HG03442 (cell line): ENCODE data around the gene TBC1D10B.
"Not testable (repeated sequence)": the region's sequence is repeated elsewhere in the genome, so short reads cannot be mapped to it uniquely, and the experiment has no call there.

Experiments
- ATAC-seq: cut with Tn5 transposase; IDR thresholded peaks from one replicate; pipeline ENCODE4 v1.9.1; 2021; ENCODE audit warnings: mild to moderate bottlenecking, moderate library complexity; ENCODE audit not compliant: unreplicated experiment

The TBC1D10B gene

GRCh38 chr16:30398661-30399434 is 28.6 kb upstream of the TBC1D10B start:
- no peak for ATAC-seq

DNA sequence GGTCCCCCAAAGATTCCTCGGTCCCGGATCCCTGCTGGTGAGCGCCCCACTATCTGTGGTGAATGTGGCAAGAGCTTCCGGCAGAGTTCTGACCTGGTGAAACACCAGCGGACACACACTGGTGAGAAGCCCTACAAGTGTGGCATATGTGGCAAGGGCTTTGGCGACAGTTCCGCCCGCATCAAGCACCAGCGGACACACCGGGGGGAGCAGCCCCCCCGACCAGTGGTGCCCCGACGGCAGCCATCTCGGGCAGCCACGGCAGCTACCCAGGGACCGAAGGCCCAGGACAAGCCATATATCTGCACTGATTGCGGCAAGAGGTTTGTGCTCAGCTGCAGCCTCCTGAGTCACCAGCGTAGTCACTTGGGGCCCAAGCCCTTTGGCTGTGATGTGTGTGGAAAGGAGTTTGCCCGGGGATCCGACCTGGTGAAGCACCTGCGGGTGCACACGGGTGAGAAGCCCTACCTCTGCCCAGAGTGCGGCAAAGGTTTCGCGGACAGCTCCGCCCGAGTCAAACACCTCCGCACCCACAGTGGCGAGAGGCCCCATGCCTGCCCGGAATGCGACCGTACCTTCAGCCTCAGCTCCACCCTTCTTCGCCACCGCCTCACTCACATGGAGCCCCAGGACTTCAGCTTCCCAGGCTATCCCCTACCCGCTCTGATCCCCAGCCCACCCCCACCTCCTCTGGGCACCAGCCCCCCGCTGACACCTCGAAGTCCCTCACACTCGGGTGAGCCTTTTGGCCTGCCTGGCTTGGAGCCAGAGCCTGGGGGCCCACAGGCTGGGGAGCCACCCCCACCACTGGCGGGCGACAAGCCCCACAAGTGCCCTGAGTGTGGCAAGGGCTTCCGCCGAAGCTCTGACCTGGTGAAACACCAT is 27.7 kb upstream of the TBC1D10B start:
- ATAC-seq, result no peak

DNA sequence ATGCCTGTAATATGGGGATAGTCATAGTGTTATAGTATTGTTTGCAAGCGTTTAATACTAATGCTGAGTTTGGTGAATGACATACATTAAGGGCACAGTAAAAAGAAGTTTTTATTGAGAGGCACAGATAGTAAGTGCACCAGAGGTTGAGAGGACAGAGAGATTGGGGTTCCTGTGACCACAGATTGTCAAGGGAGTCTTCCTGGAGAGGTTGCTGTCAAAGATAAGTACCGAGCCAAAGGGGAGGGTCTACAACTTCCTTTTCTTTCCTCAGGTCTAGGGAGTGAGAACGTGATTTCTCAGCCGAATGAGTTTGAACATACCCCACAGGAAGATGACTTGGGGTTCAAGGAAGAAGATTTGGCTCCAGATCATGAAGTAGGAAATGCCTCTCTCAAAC is 26.8 kb upstream of the TBC1D10B start:
- no peak for ATAC-seq

DNA sequence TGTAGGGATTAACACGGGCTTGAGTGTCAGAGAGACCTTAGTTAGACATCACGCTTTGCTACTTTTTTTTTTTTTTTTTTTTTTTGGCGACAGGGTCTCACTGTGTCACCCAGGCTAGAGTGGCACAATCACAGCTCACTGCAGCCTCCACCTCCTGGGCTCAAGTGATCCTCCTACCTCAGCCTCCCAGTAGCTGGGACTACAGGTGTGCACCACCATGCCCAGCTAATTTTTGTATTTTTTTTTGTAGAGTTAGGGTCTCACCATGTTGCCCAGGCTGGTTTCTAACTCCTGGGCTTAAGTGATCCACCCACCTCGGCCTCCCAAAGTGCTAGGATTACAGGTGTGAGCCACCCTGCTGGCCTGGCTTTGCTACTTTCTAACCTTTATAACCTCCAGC is 26.3 kb upstream of the TBC1D10B start:
- ATAC-seq, result not testable (repeated sequence)

DNA sequence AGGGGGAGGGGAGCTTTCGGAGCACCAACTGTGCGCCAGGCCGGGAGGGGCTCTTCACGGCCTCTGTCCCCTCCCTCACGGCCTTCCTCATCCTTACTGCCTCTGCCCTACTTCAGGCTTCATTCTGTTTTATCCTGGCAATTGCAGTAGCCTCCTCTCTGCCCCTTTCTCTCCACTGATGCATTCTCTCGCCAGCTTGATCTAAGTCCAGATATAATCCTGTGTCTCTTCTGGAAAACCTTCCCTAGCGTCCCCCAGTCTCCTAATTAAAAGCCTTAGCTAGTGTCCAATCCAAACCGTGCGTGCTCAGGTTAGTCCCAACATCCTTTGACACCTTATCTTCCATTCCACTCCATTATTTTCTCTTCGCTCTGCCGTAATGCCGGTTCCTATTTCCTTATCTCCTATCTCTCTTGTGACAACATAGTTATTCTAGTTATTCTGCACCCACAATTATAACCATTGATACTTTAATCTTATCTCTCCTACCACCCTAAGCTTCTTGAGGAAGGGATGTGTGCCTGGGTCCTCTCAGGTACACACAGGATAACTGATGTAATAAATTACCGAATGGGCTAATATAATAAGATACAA is 25.8 kb upstream of the TBC1D10B start:
- ATAC-seq, result no peak

- peak; percentile 54 for ATAC-seq
Observed at GRCh38 chr16:30395155-30395991, 25.1 kb upstream of the TBC1D10B start, which contains the start of gene ZNF48. Gene ZNF48 (plus strand): TSS chr16:30395420. CDS start chr16:30395795, 375 bp downstream.

DNA sequence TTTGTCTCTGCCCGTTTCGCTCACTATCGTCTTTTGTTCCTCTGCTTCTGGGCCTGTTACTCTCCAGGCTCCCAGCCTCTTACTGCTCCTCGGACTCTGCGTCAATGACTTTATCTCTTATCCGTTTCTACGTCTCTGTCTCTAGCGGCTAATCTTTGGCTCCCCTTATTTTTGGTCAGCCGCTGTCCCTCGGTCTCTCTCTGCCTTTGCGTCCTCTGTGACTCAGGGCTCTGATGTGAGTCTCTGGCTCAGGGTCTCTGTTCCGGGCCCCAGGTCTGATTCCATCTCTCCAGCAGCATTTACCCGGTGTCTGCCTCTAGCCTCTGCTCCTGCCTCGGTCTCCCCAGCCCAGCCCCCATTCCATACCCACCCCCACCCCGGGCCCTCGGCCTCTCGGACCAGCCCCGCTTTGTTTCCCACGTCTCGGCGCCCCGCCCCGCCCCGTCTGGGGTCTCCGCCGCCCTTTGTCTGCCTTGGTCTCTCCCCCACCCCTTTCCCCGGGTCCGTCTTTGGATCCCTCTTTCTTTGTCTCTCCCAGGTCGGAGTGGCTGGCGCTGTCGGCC is 24.4 kb upstream of the TBC1D10B start:
- no peak for ATAC-seq

DNA sequence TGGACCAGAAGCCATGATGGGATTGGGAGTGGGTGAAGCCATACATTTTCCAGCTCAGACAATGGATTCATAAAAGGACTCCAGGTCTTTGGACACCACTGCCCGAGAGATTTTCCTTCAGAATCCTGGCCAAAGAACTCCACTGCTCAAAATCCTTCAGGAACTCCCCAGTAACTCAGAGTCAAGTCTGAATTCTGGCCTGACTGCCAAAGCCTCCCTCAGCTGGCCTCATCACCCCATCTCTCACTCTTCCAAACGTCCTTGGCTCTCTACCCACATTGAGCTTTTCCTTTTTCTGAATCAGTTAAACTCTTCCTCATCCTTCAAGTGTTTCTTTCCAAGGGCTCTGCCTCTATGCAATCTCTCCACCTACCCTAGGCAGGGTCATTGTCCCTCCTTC is 13.2 kb upstream of the TBC1D10B start:
- no peak for ATAC-seq

DNA sequence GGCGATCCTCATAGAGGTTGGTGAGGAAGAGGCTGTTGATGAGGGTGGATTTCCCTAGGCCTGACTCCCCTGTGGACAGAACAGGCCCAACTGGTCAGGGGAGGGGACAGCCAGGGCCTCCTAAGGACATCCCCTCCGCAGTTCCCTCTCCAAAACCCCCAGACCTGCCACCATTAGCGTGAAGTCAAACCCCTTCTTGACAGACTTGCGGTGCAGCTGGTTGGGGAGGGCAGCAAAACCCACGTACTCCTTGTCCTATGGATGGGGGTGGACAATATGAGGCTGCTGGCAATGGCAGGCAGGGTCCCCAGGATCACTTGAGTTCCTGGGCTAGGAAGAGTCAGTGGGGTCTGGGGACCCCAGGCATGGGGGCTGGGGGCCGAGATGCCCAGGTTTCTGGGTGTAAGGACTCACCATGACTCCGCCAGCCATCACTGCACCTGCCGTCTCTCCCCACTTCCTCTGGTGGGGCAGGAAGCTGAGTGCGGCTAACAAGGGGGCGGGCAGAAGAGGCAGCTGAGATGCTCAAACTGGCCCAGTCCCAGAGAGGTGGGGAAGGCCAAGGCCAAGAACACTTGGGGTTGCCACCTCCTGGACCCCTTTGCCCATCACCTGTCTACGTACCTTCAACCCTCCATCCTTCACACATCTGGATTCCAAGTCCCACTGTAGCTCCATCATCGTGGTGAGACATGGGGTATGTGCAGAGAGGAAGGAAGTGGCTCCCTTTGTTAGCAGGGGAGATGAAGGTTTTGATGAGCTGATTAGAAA is 12.0 kb upstream of the TBC1D10B start, which contains the start of gene SEPTIN1:
TSS of gene SEPTIN1 (minus strand) at position 451 of the 771 bp plus-strand sequence. CDS start at position 432, 19 bp downstream.
- no peak for ATAC-seq

GRCh38 chr16:30381291-30382041 is 11.2 kb upstream of the TBC1D10B start:
- ATAC-seq, result no peak

DNA sequence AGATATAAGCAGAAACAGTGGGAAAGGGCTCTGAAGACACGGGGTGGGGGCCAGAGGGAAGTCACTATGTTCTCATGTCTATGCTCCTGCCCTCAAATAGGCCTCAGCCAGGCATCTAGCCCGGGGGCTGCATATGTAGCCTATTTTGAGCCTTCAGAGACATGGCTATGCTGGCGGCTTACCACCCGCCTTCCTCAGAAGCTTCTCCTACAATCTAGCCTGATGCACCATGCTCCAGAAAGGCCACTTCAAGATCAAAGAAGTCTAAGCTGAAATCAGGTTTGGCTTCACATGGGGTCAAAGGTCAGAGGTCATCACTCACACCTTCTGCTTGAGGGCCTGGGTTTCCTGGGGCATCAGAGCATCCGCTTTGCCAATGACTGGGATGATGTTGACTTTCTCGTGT is 10.5 kb upstream of the TBC1D10B start:
- ATAC-seq, result no peak

DNA sequence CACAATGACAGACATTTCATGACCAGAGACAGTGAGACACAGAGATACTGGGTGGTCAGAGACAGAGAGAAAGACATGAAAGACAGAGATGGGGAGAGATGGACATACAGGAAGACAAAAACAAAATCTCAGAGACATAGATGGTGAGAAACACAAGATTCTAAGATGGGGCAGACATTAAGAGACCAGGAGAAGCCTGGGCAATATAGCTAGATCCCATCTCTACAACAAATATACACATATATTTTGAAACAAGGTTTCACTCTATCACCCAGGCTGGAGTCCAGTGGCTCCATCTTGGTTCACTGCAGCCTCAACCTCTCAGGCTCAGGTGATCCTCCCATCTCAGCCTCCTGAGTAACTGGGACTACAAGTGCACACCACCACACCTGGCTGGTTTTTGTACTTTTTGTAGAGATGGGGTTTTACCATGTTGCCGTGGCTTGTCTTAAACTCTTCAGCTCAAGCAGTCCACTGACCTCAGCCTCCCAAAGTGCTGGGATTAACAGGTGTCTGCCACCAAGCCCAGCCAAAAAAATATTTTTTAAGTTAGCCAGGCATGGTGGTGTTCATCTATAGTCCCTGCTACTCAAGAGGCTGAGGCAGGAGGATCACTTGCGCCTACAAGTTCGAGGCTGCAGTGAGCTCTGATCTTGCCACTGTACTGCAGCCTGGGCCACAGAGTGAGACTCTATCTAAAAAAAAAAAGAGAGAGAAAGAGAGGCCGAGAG is 9.9 kb upstream of the TBC1D10B start:
- ATAC-seq, result no peak

DNA sequence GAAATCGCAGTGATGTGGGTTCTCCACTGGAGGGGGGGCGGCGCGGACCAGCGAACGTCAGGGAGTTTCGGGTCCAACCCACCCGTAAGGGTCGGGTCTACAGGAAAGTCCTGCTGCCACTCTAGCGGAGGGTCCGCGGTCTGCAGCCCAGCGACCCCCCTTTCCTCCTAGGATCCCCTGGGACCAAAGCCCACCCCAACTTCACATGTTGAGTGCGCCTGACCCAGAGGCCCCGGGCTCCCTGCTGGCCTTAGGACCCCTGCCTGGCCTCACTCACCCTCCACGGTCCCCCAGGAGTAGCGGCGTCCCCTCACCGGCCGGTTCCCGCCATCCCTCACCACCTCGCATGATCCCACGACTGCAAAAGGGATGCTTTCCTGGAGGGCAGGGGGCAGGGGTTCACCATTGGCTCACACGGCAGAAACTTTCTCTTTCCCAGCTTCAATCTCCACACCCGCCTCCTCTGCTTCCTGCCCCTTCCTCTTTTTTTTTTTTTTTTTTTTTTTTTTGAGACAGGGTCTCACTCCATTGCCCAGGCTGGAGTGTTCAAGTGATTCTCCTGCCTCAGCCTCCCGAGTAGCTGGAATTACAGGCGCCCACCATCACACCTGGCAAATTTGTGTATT is 9.0 kb upstream of the TBC1D10B start:
- ATAC-seq, result no peak

DNA sequence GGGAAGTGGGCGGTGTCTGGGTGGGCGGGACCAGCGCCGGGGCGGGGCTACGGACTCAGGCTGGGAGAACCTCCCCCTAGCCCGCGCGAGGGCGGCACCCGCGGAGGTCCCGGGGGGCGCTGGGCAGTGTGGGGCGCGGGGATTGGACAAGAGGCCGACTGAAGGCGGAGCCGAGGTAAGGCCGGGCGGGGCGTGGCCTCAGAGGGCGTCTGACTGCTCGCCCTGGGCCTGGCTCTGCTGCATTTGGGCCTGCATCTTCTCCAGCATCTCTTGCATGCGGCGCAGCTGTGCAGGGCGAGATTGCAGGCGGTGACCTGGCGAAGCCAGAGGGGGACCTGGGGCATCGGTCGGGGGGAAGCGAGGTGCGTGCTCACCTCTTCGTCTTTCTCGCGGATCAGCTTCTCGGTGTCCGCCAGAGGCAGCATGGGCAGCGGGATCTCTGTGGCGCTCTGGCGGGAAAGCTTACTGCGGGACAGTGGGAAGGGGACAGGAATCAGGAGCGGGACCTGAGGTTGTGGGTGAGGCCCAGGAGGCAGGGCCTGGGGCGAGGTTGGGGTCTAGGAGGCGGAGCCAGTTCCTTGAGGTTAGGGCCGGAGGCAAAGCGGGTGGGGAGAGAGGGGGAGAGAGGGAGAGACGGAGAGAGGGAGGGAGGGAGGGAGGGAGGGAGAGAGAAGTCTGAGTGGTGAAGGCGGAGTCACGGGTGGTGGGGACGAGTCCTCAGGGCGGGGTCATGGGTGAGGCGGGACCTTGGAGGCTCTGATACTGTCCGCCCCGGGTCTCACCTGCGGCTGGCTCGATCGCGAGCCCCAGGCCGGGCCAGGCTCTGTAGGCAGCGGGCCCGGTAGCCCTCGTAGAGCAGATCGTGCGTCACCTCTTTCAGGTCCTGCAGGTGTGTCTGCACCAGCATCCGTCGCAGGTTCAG is 8.2 kb upstream of the TBC1D10B start:
- peak; percentile 85 for ATAC-seq

GRCh38 chr16:30377812-30378235 is 7.5 kb upstream of the TBC1D10B start:
- ATAC-seq, result peak; percentile 38

GRCh38 chr16:30377050-30377811 is 6.9 kb upstream of the TBC1D10B start:
- ATAC-seq, result no peak
